Hepatocyte (in vitro differentiated cells): ENCODE measurements around the gene DCDC2. TPM values are rescaled to one million over a fixed set of nuclear protein-coding genes. Genes with fewer than 3 reads are reported as not detected.
A peak's percentile ranks its signal among the peaks of the same experiment; 100 is the strongest.
"Not testable (repeated sequence)": the region's sequence is repeated elsewhere in the genome, so short reads cannot be mapped to it uniquely, and the experiment has no call there.

Source experiments
- DNase-seq: peaks from one replicate; pipeline ENCODE4 v3.0.0-alpha.2; 2016; ENCODE audit warnings: low spot score
- H2AFZ ChIP-seq: fragments of 200-600 bp; sonication (generic); 2 replicates; pipeline ENCODE4 v1.6.0; 2016; ENCODE audit warnings: antibody characterized with exemption, mild to moderate bottlenecking
- H3K27ac ChIP-seq: fragments of 200-600 bp; sonication (generic); 2 replicates; pipeline ENCODE4 v1.5.1; 2016; ENCODE audit warnings: mild to moderate bottlenecking
- H3K27me3 ChIP-seq: fragments of 200-600 bp; sonication (generic); 2 replicates; pipeline ENCODE4 v1.6.1; 2016
- H3K36me3 ChIP-seq: fragments of 200-600 bp; sonication (generic); replicated peaks from 2 replicates; pipeline ENCODE4 v1.5.1; 2016; ENCODE audit warnings: low read depth; ENCODE audit not compliant: insufficient read depth
- H3K4me1 ChIP-seq: fragments of 200-600 bp; sonication (generic); 2 replicates; pipeline ENCODE4 v1.5.1; 2016; ENCODE audit warnings: mild to moderate bottlenecking, moderate library complexity; ENCODE audit not compliant: insufficient read depth
- H3K4me2 ChIP-seq: fragments of 200-600 bp; sonication (generic); 2 replicates; pipeline ENCODE4 v1.6.0; 2016
- H3K4me3 ChIP-seq: fragments of 200-600 bp; sonication (generic); 2 replicates; pipeline ENCODE4 v1.5.1; 2016; ENCODE audit warnings: mild to moderate bottlenecking
- H3K79me2 ChIP-seq: fragments of 200-600 bp; sonication (generic); 2 replicates; pipeline ENCODE4 v1.6.0; 2017; ENCODE audit warnings: mild to moderate bottlenecking
- H3K9me2 ChIP-seq: fragments of 200-600 bp; sonication (generic); replicated peaks from 2 replicates; pipeline ENCODE4 v1.6.0; 2017; ENCODE audit warnings: mild to moderate bottlenecking; ENCODE audit not compliant: insufficient read depth
- H3K9me3 ChIP-seq: fragments of 200-600 bp; sonication (generic); 2 replicates; pipeline ENCODE4 v1.5.1; 2016; ENCODE audit warnings: low read depth, mild to moderate bottlenecking
- H4K20me1 ChIP-seq: fragments of 200-600 bp; sonication (generic); 2 replicates; pipeline ENCODE4 v1.6.0; 2016; ENCODE audit warnings: mild to moderate bottlenecking; ENCODE audit not compliant: insufficient read depth, poor library complexity, severe bottlenecking
- EZH2 ChIP-seq: fragments of 200-600 bp; sonication (generic); IDR thresholded peaks from 2 replicates; pipeline ENCODE4 v1.6.1; 2016; ENCODE audit warnings: antibody characterized with exemption, mild to moderate bottlenecking, borderline replicate concordance
- EZH2phosphoT487 ChIP-seq: fragments of 200-600 bp; sonication (generic); IDR thresholded peaks from one replicate; pipeline ENCODE4 v1.6.1; 2018; ENCODE audit warnings: antibody characterized with exemption, mild to moderate bottlenecking, low read depth, moderate library complexity; ENCODE audit not compliant: unreplicated experiment, severe bottlenecking
- WGBS: methylation state at CpG from one replicate; pipeline ENCODE4 v1.1.6; 2016; ENCODE audit warnings: low lambda C conversion rate; ENCODE audit errors: missing lambda C conversion rate; 5-methylcytosine and 5-hydroxymethylcytosine counted together
- polyA plus RNA-seq: library from polyadenylated mRNA; unstranded; fragments of >200 nt; fragmentation: Nextera tagmentation; extraction: Ambion mirVana; gene quantifications from 2 replicates; pipeline ENCODE4 v1.2.1, GENCODE V29; 2016
- total RNA-seq: library from RNA; depleted of rRNA; stranded (reverse); fragments of >200 nt; gene quantifications from 2 replicates; pipeline ENCODE4 v1.2.3, GENCODE V29; 2014
- TF ChIP-seq, protein P1 (sequence below): fragments of 200-600 bp; sonication (generic); IDR thresholded peaks from 2 replicates; pipeline ENCODE4 v1.5.1; 2016; ENCODE audit warnings: antibody characterized with exemption, mild to moderate bottlenecking; ENCODE audit not compliant: poor library complexity

Gene DCDC2
- total and polyA plus RNA-seq, 2 experiments from 2014 or later, result 2.7 to 4.7 TPM

DNA sequence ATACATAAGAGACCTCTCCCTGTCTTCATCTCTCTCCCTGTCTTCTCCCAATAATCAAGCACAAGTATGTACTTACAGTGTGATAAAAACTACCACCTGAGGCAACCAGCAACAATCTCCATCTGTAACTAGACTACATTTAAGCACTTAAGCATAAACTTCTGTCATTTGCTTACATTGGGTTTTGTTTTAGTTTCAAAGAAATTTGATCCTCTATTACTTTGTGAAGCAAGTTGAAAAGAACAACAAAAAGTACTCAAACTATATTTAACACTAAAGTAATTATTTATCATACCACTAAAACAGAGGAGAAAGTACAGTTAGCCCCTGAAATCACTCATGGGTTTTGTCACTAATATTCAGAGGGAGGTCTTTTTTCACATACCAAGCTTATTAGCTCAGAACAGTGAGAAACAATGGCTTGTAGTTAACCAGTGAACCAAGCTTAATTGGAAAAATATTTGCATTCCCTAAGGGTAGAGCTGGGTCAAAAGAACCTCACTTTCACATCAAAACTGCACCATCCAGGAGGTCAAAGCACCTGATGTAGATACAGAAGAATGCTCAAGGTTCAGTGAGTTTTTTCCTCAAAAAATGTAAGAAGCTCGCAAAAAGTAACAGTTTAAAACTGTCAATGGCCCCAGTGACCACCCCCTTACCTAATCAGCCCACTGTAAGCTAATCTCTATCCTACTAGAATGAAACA is 34.1 kb downstream of the DCDC2 start:
- DNase-seq, result no peak
- Histone ChIP-seq H3K9me3 (no peaks in the 10 kb centered on the region), H2AFZ (no peak overlapping the region), H3K36me3 (no peaks in the 10 kb centered on the region), H3K4me2 (peak overlapping the region; percentile 33), H3K79me2 (no peaks in the 10 kb centered on the region), H3K27me3 (no peaks in the 10 kb centered on the region), H4K20me1 (no peaks in the 10 kb centered on the region), H3K4me1 (peaks cover 13% of the 10 kb centered on the region), H3K27ac (peak overlapping the region; percentile 35), H3K9me2 (no peaks in the 10 kb centered on the region), H3K4me3 (no peak overlapping the region)
- TF ChIP-seq, protein P1, sequence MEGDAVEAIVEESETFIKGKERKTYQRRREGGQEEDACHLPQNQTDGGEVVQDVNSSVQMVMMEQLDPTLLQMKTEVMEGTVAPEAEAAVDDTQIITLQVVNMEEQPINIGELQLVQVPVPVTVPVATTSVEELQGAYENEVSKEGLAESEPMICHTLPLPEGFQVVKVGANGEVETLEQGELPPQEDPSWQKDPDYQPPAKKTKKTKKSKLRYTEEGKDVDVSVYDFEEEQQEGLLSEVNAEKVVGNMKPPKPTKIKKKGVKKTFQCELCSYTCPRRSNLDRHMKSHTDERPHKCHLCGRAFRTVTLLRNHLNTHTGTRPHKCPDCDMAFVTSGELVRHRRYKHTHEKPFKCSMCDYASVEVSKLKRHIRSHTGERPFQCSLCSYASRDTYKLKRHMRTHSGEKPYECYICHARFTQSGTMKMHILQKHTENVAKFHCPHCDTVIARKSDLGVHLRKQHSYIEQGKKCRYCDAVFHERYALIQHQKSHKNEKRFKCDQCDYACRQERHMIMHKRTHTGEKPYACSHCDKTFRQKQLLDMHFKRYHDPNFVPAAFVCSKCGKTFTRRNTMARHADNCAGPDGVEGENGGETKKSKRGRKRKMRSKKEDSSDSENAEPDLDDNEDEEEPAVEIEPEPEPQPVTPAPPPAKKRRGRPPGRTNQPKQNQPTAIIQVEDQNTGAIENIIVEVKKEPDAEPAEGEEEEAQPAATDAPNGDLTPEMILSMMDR, result no peak
- TF ChIP-seq EZH2 (no peak), EZH2phosphoT487 (no peak)
- WGBS, result 45% methylated on average over 1 of the region's 1 CpG

DNA sequence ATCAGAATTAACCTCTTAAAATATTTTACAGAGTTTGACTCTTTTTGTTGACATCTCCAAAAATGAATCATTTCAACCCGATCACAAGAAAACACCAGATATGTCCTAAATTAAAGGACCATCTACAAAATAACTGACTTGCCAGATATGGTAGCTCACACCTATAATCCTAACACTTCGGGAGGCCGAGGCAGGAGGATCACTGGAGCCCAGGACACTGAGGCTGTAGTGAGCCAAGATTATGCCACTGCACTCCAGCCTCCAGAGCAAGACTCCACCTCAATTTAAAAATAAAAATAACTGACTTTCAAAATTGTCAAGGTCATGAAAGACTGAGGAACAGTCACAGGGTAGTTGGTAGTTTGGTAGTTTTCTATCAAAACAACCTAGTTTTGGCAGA is 34.9 kb downstream of the DCDC2 start:
- no peaks in the 10 kb centered on the region for H3K27me3 ChIP-seq
- no peak overlapping the region for H3K4me3 ChIP-seq
- no peaks in the 10 kb centered on the region for H3K9me2 ChIP-seq
- H3K9me3 ChIP-seq, result no peaks in the 10 kb centered on the region
- H3K79me2 ChIP-seq, result no peaks in the 10 kb centered on the region
- peak overlapping the region; percentile 35 for H3K27ac ChIP-seq
- peaks cover 13% of the 10 kb centered on the region for H3K4me1 ChIP-seq
- WGBS, result 89% methylated on average over 3 of the region's 3 CpGs
- no peak overlapping the region for H2AFZ ChIP-seq
- TF ChIP-seq EZH2phosphoT487 (no peak), EZH2 (no peak)
- TF ChIP-seq, protein P1, result no peak
- H4K20me1 ChIP-seq, result no peaks in the 10 kb centered on the region
- H3K36me3 ChIP-seq, result no peaks in the 10 kb centered on the region
- no peak overlapping the region for H3K4me2 ChIP-seq
- DNase-seq, result no peak

DNA sequence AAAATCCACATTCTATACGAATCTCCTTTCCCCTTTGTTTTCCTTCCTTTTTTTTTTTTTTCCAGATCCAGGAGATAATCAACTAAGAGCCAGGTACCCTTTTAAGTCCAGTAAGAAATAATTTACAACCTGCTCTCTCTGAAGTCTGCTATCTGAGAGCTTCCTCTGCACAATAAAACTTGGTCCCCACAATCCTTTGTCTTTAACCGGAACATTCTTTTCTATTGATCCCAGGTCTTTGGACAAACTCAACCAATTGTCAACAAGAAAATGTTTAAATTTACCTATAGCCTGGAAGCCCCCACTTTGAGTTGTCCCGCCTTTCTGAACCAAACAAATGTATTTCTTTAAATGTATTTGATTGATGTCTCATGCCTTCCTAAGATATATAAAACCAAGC is 35.4 kb downstream of the DCDC2 start:
- H3K27me3 ChIP-seq, DNase-seq, H2AFZ ChIP-seq, H3K36me3 ChIP-seq, H3K4me2 ChIP-seq, H3K9me3 ChIP-seq, H4K20me1 ChIP-seq, H3K79me2 ChIP-seq, H3K4me3 ChIP-seq, H3K9me2 ChIP-seq: not testable (repeated sequence)
- Histone ChIP-seq H3K4me1 (peaks cover 13% of the 10 kb centered on the region), H3K27ac (peak overlapping the region; percentile 35)
- 34% methylated on average over 3 of the region's 3 CpGs for WGBS

DNA sequence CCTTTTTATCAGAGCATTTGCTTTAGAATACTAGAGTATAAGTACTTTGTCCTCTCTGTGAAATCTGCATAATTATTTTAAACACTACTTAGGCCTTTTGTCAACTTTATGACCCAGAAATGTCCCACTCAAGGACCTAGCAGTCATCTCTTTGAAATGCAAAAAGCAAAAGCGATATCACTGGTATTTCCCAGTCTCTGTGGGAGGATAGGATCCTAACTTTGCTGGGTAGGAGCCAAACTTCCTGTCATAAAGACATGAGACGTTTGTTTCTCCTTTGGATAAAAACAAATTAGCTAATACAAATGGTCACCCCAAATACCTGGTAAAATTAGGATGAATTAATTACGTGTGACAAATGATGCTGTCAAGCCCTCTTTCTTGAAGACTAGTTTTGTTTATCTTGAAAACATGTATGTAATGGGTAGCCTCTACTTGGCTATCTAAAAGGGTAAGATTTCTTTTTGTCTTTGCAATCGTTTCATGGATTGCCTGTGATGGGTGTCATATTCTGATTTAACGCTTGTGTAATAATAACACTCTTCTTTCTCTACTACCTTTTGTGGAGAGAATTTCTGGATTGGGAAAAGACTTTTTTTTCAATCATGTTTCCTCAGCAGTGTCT is 36.2 kb downstream of the DCDC2 start:
- H2AFZ ChIP-seq, result no peak overlapping the region
- H3K36me3 ChIP-seq, result no peaks in the 10 kb centered on the region
- TF ChIP-seq, protein P1, result no peak
- TF ChIP-seq EZH2phosphoT487 (no peak), EZH2 (no peak)
- H3K4me2 ChIP-seq, result no peak overlapping the region
- H3K27me3 ChIP-seq, result no peaks in the 10 kb centered on the region
- H3K9me3 ChIP-seq, result no peaks in the 10 kb centered on the region
- H3K27ac ChIP-seq, result no peak overlapping the region
- H3K79me2 ChIP-seq, result no peaks in the 10 kb centered on the region
- H3K9me2 ChIP-seq, result no peaks in the 10 kb centered on the region
- 29% methylated on average over 5 of the region's 5 CpGs for whole genome bisulfite sequencing
- H3K4me3 ChIP-seq, result no peak overlapping the region
- no peak for DNase-seq
- H4K20me1 ChIP-seq, result no peaks in the 10 kb centered on the region
- peaks cover 13% of the 10 kb centered on the region for H3K4me1 ChIP-seq
